Panc1 (cell line): ENCODE data around the gene TACC2. TPM values are rescaled to one million over a fixed set of nuclear protein-coding genes. Genes with fewer than 3 reads are reported as not detected.

Source experiments
- ATAC-seq: fragments of 200-7000 bp; cut with Tn5 transposase; 2 replicates; pipeline ENCODE4 v1.9.1; 2020; ENCODE audit warnings: mild to moderate bottlenecking, moderate library complexity
- BruUV-seq: library from RNA; stranded (reverse); fragments of 400-500 nt; replicated peaks from 2 replicates; lab custom pipeline; 2021; lab: Mats Ljungman, UMichigan
- CTCF ChIA-PET: fragments of 300-600 bp; sonication (Branson Sonifier 250); formaldehyde crosslinking; loops from one replicate; lab custom pipeline; 2022; ENCODE audit warnings: antibody characterized with exemption; lab: Charles Lee
- POLR2A ChIA-PET: fragments of 300-600 bp; sonication (Branson Sonifier 250); formaldehyde crosslinking; loops from one replicate; lab custom pipeline; 2022; ENCODE audit warnings: antibody characterized with exemption; lab: Charles Lee
- DNase-seq: peaks from one replicate; pipeline ENCODE4 v3.0.0-alpha.2; 2010; ENCODE audit warnings: low read depth, low spot score
- H3K27ac ChIP-seq: 2 replicates; pipeline ENCODE4 v1.5.1; 2011; ENCODE audit warnings: mild to moderate bottlenecking, low read length, inconsistent platforms
- H3K27me3 ChIP-seq: fragments of 200-500 bp; sonication (Bioruptor generic); 2 replicates; pipeline ENCODE4 v1.6.0; 2014; ENCODE audit warnings: low read length, inconsistent platforms; ENCODE audit not compliant: control insufficient read depth, insufficient read depth
- H3K36me3 ChIP-seq: fragments of 200-500 bp; sonication (Bioruptor generic); 2 replicates; pipeline ENCODE4 v1.5.1; 2014; ENCODE audit warnings: inconsistent platforms, mild to moderate bottlenecking, low read length, moderate library complexity; ENCODE audit not compliant: control insufficient read depth, insufficient read depth
- H3K4me1 ChIP-seq: 2 replicates; pipeline ENCODE4 v1.5.1; 2011; ENCODE audit warnings: inconsistent platforms, mild to moderate bottlenecking, low read length, moderate library complexity; ENCODE audit not compliant: control insufficient read depth, insufficient read depth
- H3K4me3 ChIP-seq, 2 experiments: 2 replicates each; pipeline ENCODE4 v1.5.1; 2011 to 2012; ENCODE audit warnings: low read depth in 2 of 2, low read length in 2 of 2, mild to moderate bottlenecking in 2 of 2, inconsistent platforms in 1 of 2, moderate library complexity in 1 of 2
- H3K9me3 ChIP-seq: fragments of 200-500 bp; sonication (Bioruptor generic); 2 replicates; pipeline ENCODE4 v1.5.1; 2014; ENCODE audit warnings: low read depth, mild to moderate bottlenecking, inconsistent platforms, low read length, moderate library complexity; ENCODE audit not compliant: control insufficient read depth, insufficient read depth
- POLR2AphosphoS5 ChIP-seq: IDR thresholded peaks from 2 replicates; pipeline ENCODE4 v1.6.1; 2012; ENCODE audit warnings: mild to moderate bottlenecking, low read depth, low read length, moderate library complexity
- SIN3A ChIP-seq: IDR thresholded peaks from 2 replicates; pipeline ENCODE4 v1.6.1; 2012; ENCODE audit warnings: low read depth, mild to moderate bottlenecking, low read length, moderate library complexity, borderline replicate concordance; ENCODE audit not compliant: insufficient read depth
- TCF7L2 ChIP-seq: IDR thresholded peaks from 2 replicates; pipeline ENCODE4 v1.6.1; 2011; ENCODE audit warnings: mild to moderate bottlenecking, low read depth, low read length, inconsistent platforms
- in situ Hi-C: cut with HindIII; loops from 2 replicates; pipeline ENCODE4 v1.10.0; 2016; ENCODE audit warnings: low sequenced_read_pairs, low pct_unique_long_range_greater_than_20kb
- intact Hi-C: fragments of 100-400 bp; cut with micrococcal nuclease; formaldehyde crosslinking; loops from one replicate; pipeline ENCODE4 v1.10.0; 2022; ENCODE audit not compliant: unreplicated experiment
- total RNA-seq: library from RNA; stranded (reverse); gene quantifications from one replicate; pipeline ENCODE4 v1.2.1, GENCODE V29; 2021; ENCODE audit not compliant: unreplicated experiment
- TF ChIP-seq, protein P1 (sequence below): fragments of 450-650 bp; IDR thresholded peaks from 2 replicates; pipeline ENCODE4 v1.5.1; 2017; ENCODE audit warnings: mild to moderate bottlenecking
- TF ChIP-seq, protein P2 (sequence below), 2 experiments: IDR thresholded peaks; 2 replicates each; pipeline ENCODE4 v1.6.1; 2011 to 2012; ENCODE audit warnings: low read depth in 2 of 2, control low read depth in 1 of 2, low read length in 1 of 2, mild to moderate bottlenecking in 1 of 2, moderate library complexity in 1 of 2; ENCODE audit not compliant: insufficient read depth in 1 of 2

The TACC2 gene
- total RNA-seq, 1 experiment from 2014 or later = 133 TPM

DNA sequence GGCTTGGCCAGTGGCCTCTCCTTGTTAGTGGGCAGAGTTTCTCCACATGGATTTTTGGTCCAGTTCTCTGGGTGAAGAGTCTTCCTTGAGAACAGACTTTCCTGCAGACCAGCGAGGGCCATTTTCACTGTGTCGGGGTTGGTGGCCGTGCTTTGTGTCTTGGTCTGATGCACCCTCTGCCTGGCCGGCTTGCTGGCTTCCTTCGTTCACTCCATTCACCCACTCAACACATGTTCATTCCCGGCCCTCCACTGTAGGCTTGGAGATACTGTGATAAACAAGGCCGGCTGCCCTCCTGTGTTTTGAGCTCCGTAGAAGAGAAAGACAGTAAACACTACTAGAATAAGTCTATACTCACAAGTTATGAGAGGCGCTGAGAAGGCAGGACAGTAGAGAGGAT is 205.3 kb downstream of the TACC2 start:
- Histone ChIP-seq H3K27ac (no peak overlapping the region), H3K4me3 (no peak overlapping the region), H3K9me3 (no peaks in the 10 kb centered on the region), H3K27me3 (no peaks in the 10 kb centered on the region), H3K36me3 (peaks cover 10% of the 10 kb centered on the region; the same call in 1 of the 2 replicates), H3K4me1 (peaks cover 15% of the 10 kb centered on the region)
- intact Hi-C loops = no loop called here
- no TSS peak for BruUV-seq
- TF ChIP-seq, protein P1, sequence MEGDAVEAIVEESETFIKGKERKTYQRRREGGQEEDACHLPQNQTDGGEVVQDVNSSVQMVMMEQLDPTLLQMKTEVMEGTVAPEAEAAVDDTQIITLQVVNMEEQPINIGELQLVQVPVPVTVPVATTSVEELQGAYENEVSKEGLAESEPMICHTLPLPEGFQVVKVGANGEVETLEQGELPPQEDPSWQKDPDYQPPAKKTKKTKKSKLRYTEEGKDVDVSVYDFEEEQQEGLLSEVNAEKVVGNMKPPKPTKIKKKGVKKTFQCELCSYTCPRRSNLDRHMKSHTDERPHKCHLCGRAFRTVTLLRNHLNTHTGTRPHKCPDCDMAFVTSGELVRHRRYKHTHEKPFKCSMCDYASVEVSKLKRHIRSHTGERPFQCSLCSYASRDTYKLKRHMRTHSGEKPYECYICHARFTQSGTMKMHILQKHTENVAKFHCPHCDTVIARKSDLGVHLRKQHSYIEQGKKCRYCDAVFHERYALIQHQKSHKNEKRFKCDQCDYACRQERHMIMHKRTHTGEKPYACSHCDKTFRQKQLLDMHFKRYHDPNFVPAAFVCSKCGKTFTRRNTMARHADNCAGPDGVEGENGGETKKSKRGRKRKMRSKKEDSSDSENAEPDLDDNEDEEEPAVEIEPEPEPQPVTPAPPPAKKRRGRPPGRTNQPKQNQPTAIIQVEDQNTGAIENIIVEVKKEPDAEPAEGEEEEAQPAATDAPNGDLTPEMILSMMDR = no peak
- TF ChIP-seq TCF7L2 (no peak), SIN3A (no peak), POLR2AphosphoS5 (no peak)
- TF ChIP-seq, protein P2, sequence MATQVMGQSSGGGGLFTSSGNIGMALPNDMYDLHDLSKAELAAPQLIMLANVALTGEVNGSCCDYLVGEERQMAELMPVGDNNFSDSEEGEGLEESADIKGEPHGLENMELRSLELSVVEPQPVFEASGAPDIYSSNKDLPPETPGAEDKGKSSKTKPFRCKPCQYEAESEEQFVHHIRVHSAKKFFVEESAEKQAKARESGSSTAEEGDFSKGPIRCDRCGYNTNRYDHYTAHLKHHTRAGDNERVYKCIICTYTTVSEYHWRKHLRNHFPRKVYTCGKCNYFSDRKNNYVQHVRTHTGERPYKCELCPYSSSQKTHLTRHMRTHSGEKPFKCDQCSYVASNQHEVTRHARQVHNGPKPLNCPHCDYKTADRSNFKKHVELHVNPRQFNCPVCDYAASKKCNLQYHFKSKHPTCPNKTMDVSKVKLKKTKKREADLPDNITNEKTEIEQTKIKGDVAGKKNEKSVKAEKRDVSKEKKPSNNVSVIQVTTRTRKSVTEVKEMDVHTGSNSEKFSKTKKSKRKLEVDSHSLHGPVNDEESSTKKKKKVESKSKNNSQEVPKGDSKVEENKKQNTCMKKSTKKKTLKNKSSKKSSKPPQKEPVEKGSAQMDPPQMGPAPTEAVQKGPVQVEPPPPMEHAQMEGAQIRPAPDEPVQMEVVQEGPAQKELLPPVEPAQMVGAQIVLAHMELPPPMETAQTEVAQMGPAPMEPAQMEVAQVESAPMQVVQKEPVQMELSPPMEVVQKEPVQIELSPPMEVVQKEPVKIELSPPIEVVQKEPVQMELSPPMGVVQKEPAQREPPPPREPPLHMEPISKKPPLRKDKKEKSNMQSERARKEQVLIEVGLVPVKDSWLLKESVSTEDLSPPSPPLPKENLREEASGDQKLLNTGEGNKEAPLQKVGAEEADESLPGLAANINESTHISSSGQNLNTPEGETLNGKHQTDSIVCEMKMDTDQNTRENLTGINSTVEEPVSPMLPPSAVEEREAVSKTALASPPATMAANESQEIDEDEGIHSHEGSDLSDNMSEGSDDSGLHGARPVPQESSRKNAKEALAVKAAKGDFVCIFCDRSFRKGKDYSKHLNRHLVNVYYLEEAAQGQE (IDR thresholded peaks at IDR 0.05; ENCODE audit: insufficient read depth in 1 of 2, low read depth in 2 of 2, low read length in 1 of 2) = no peak
- ATAC-seq (no peak), DNase-seq (no peak)
- ChIA-PET POLR2A (no interaction called here), CTCF (no interaction called here)
- in situ Hi-C loops = no loop called here

DNA sequence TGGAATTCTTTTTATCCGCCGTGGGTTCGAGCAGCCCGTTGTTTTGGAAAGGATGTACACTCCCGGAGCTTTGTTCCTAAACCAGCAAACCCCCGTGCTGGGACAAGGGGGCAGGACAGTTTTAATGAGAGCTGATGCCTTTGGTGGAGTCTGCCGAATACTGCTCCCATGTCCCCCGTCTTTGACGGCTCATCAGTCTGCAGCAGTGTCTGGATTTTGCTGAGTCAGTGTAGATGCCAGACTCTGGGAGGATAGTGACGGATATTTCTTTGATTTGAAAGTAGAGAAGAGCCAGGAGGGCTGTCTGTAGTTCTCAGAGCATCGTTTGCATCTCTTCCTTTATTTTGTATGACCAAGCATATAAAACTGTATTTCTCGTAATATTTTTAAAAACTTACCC is 207.3 kb downstream of the TACC2 start:
- Histone ChIP-seq H3K27ac (no peak overlapping the region), H3K4me3 (no peak overlapping the region), H3K4me1 (no peaks in the 10 kb centered on the region), H3K36me3 (peaks cover 10% of the 10 kb centered on the region; the same call in 1 of the 2 replicates), H3K27me3 (no peaks in the 10 kb centered on the region), H3K9me3 (no peaks in the 10 kb centered on the region)
- ChIA-PET POLR2A (no interaction called here), CTCF (no interaction called here)
- intact Hi-C loops (no loop called here), in situ Hi-C loops (no loop called here)
- ATAC-seq = no peak
- DNase-seq = no peak
- TF ChIP-seq, protein P2 (IDR thresholded peaks at IDR 0.05; ENCODE audit: insufficient read depth in 1 of 2, low read depth in 2 of 2, low read length in 1 of 2) = no peak
- no peak for TF ChIP-seq SIN3A
- no peak for TF ChIP-seq TCF7L2
- TF ChIP-seq POLR2AphosphoS5 = no peak
- TF ChIP-seq, protein P1 = no peak
- BruUV-seq = no TSS peak
